C4-2B (cell line): ENCODE data around the gene COL4A2.

Experiments used
- ZFX ChIP-seq: fragments of 450-650 bp; IDR thresholded peaks from 2 replicates; pipeline ENCODE4 v1.6.1; 2017
- TF ChIP-seq, protein P1 (sequence below): fragments of 450-650 bp; conservative IDR thresholded peaks from 2 replicates; pipeline ENCODE4 v1.5.1; 2017; ENCODE audit warnings: mild to moderate bottlenecking

DNA sequence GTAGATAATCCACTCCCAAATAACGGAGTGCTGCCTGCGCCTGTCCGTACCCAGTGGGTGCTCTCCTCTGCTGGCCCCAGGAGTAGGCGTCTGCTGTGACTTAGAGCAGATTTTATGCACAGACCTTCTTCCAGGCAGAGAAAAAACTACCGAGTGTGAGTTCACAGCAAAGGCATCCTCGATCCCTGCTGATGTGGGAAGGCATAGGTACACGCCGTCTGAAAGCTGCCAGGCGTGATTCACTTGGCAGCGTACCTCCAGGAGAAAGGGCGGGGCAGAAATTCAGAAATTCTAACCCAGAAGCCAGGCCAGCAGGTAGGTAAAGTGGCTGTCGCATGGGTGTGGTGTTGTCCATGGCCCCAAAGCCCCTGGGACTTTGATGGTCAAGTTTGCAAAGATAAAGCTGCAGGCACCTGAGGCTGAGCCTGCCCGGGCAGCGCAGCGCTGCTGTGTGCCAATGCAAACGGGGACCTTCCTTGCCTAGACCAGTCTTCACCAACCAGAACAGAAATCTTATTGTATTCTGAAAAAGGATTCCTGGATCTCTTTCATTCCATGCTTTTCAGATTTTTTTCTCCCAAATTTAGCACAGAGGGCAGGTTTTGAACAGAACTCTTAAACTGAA is 36.3 kb downstream of the COL4A2 start:
- TF ChIP-seq, protein P1, sequence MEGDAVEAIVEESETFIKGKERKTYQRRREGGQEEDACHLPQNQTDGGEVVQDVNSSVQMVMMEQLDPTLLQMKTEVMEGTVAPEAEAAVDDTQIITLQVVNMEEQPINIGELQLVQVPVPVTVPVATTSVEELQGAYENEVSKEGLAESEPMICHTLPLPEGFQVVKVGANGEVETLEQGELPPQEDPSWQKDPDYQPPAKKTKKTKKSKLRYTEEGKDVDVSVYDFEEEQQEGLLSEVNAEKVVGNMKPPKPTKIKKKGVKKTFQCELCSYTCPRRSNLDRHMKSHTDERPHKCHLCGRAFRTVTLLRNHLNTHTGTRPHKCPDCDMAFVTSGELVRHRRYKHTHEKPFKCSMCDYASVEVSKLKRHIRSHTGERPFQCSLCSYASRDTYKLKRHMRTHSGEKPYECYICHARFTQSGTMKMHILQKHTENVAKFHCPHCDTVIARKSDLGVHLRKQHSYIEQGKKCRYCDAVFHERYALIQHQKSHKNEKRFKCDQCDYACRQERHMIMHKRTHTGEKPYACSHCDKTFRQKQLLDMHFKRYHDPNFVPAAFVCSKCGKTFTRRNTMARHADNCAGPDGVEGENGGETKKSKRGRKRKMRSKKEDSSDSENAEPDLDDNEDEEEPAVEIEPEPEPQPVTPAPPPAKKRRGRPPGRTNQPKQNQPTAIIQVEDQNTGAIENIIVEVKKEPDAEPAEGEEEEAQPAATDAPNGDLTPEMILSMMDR, result no peak
- TF ChIP-seq ZFX, result no peak
